Fibroblast of villous mesenchyme (primary cell): ENCODE data around the gene RGS6. TPM values are rescaled to one million over a fixed set of nuclear protein-coding genes. Genes with fewer than 3 reads are reported as not detected.

Source experiments
- DNase-seq: peaks from one replicate; pipeline ENCODE4 v3.0.0-alpha.2; 2010; ENCODE audit warnings: low read depth
- H3K4me3 ChIP-seq: 2 replicates; pipeline ENCODE4 v1.5.1; 2011; ENCODE audit warnings: low read depth, mild to moderate bottlenecking, low read length
- total RNA-seq: library from RNA; depleted of rRNA; stranded (reverse); fragments of >200 nt; gene quantifications from 2 replicates; pipeline ENCODE4 v1.2.3, GENCODE V29; 2012
- TF ChIP-seq, protein P1 (sequence below): IDR thresholded peaks from 2 replicates; pipeline ENCODE4 v1.5.1; 2012; ENCODE audit warnings: low read depth, mild to moderate bottlenecking, low read length; ENCODE audit not compliant: insufficient read depth

Gene RGS6
- total RNA-seq, 1 donor, result not detected

DNA sequence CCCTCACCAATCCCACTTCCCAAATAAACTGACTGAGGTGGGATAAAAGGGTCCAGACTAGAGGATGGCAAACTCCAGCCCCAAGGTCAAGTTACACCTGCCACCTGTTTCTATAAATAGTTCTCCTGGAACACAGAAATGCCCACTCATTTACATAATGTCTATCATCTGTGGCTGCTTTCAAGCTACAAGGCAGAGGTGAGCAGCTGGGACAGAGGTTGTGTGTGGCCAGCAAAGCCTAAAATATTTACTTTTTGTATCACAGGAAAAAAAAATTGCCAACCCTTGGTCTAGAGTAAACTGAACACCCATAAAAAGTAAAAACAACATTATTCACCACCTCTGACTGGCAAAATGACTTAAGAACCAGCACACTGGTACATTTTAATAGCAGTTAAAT is 269.4 kb downstream of the RGS6 start:
- TF ChIP-seq, protein P1, sequence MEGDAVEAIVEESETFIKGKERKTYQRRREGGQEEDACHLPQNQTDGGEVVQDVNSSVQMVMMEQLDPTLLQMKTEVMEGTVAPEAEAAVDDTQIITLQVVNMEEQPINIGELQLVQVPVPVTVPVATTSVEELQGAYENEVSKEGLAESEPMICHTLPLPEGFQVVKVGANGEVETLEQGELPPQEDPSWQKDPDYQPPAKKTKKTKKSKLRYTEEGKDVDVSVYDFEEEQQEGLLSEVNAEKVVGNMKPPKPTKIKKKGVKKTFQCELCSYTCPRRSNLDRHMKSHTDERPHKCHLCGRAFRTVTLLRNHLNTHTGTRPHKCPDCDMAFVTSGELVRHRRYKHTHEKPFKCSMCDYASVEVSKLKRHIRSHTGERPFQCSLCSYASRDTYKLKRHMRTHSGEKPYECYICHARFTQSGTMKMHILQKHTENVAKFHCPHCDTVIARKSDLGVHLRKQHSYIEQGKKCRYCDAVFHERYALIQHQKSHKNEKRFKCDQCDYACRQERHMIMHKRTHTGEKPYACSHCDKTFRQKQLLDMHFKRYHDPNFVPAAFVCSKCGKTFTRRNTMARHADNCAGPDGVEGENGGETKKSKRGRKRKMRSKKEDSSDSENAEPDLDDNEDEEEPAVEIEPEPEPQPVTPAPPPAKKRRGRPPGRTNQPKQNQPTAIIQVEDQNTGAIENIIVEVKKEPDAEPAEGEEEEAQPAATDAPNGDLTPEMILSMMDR, result no peak
- DNase-seq, result no peak
- H3K4me3 ChIP-seq, result no peak overlapping the region

DNA sequence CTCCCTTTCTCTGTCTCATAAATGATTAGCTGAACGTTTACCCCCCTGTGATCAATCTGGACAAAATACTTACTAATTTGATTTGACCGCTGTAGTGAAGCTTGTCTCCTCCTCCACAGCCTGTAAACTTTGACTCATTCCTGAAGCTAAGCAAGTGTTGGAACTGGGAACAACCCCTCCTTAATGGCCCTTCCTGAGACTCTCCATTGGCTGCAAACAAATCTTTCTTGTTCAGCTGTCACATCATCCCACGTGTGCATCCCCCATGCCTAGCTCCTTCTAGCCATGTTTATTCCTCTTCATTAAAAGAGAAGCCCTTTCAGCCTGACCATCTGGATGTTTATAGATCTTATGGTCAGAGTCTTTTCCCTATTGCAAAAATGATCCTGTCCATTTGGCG is 281.2 kb downstream of the RGS6 start:
- TF ChIP-seq, protein P1, result no peak
- no peak for DNase-seq

DNA sequence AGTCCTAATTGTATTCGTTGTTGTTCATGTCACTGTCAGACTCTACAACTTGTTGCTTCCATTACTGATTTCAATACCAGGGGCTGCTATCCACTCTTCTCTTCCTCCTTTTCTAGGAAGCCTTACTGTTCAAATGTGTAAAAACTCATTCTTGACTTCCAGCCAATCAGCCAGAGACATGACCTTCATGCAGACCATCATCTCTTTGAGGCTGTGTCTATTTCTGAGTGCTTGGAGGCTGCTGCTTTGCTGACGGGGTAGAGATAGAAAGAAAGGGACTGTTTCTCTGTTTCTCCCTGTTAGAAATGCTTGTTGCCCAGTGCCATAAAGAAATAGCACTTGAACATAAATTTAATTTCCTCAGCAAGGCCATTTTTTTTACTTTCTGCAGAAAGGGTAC is 282.9 kb downstream of the RGS6 start:
- TF ChIP-seq, protein P1, result no peak
- H3K4me3 ChIP-seq, result no peak overlapping the region
- DNase-seq, result no peak

More for the DNA sequence above, 281.2 kb downstream of the RGS6 start:
- H3K4me3 ChIP-seq, result no peak overlapping the region

DNA sequence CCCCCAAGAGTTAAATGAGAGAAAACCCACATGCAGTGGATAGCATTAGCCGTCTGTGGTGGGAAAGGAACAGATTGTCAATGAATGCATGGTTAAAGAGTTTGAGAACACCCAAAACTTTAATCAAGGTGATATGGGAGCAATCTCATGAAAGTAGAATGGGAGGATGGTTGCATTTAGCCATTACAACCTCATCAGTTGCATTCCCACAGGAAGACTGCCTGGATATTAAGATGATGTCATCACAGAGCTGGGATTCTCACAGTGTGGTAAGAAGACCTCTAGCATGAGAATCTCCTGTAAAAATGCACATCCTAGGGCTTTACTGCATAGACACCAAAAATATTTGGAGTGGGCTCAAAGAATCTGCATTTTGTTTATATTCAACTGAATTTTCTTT is 284.9 kb downstream of the RGS6 start:
- DNase-seq, result no peak
- TF ChIP-seq, protein P1, result no peak
- no peak overlapping the region for H3K4me3 ChIP-seq

DNA sequence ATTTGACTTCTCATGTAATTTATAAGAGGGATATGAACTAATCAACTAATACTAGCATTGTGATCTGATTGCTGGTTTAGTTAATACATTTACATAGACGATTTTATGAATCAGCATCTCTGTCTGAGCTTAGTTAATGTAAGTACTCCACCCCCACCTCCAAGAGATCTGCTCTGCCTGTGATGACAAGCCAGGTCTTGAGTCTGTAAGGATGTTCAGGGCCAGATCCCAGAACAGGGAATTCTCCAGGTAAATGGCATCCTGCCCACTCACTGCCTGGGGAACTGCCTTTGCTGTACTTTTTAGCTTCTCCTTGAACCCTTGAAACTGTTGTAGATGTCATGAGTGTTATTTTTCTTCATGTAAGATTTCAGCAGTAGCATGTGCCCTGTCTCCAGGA is 289.8 kb downstream of the RGS6 start:
- H3K4me3 ChIP-seq, result no peak overlapping the region
- DNase-seq, result no peak
- TF ChIP-seq, protein P1, result no peak

DNA sequence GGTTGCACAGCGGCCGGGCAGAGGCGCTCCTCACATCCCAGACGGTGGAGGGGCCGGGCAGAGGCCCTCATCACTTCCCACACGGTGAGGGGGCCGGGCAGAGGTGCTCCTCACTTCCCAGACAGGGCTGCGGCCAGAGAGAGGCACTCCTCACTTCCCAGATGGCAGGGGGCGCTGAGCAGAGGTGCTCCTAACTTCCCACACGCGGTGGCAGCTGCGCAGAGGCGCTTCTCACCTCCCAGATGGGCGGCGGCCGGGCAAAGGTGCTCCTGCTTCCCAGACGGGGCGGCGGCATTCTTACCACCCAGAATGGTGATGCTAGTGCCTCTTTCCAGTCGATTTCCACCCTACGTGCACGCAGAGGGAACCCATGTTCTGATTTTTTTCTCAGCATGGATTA is 304.4 kb downstream of the RGS6 start:
- H3K4me3 ChIP-seq, result no peak overlapping the region
- no peak for DNase-seq
- TF ChIP-seq, protein P1, result no peak
